ENCODE data around the gene FAM193A.
"Not testable (repeated sequence)": the region's sequence is repeated elsewhere in the genome, so short reads cannot be mapped to it uniquely, and the experiment has no call there.

FAM193A gene

DNA sequence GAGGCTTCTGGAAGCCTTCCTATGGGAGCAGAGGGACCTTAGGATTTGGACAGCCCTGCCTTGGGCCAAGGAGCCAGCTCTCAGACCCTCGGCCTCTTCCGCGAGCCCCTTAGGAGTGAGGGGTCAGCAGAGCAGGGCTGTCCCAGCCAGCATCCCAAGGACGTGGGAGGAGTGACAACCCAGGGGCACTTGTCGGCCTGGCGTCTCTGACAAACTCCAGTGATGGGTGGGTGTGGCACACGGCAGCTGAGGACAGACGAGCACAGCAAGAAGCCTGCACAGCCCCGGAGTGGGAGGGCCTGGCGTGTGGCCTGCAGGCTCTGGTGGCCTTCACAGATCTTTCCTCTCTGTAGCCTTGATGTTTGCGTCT, 231.2 kb downstream of the FAM193A start:
- no peak for DNase-seq

DNA sequence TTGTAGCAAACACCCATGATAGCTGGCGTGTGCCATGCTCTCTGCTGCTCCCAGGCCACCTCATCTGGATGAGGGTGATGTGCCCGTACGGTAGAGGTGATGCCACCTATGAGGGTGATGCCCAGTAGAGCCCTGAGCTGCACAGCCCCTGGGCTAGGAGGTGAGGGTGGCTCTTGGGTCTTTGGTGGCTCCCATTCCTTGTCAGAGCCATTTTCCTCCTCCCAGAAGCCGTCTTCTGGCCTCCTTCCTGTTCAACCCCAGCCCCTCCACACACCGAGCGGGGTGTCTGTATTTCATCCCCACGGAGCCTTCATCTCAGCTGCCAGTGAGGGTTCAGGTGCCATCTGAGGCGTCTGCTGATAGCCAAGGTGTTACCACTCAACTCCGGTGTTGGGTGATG, 231.7 kb downstream of the FAM193A start:
- DNase-seq: no peak

DNA sequence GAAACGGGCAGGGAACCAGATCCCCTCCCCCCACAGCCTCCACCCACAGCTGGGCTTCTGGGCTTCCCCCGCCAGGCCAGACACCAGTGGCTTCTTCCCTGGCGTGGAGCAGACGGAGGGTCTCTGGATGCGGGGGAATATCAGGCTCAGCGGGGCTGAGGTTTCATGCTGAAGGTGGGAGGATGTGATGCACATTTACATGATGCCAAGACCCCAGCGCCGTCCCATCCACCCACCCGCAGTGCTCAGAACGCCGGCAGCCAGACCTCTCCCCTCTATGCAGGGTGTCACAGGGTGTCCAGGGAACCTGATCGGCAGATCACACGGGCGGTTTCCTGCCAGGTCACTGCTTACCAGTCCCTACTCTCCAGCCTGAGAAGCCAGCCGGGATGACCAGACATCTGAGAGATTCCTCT, 232.5 kb downstream of the FAM193A start:
- DNase-seq: no peak

DNA sequence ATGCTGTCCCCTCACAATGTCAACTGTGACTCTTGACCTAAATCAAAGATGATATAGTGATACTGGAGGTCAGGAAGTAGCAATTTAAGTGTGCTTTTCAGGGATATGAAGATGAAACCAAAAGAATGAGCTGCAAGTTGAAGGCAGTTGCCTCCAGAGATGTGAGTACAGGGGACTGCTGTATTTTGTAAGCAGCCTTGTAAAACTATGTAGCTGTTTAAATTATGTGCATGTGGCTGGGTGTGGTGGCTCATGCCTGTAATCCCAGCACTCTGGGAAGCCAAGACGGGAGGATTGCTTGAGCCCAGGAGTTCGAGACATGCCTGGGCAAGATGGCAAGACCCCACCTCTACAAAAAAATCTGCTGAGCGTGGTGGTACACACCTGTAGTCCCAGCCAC, 234.8 kb downstream of the FAM193A start:
- DNase-seq: no peak

DNA sequence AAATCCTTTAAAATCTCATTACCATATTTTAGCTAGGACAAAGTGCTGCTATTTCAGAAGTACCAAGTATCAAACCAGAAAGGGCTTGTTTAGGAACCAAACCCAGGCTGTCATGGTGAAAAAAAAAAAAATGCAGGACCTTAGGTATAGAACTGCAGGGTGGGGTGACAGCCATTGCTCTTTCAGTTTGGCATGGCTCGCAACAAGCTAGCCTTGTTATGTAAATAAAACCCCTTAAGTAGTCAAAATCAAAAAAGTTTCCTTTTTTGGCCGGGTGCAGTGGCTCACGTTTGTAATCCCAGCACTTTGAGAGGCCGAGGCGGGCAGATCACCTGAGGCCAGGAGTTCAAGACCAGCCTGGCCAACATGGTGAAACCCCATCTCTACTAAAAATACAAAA, 244.2 kb downstream of the FAM193A start:
- not testable (repeated sequence) for DNase-seq

DNA sequence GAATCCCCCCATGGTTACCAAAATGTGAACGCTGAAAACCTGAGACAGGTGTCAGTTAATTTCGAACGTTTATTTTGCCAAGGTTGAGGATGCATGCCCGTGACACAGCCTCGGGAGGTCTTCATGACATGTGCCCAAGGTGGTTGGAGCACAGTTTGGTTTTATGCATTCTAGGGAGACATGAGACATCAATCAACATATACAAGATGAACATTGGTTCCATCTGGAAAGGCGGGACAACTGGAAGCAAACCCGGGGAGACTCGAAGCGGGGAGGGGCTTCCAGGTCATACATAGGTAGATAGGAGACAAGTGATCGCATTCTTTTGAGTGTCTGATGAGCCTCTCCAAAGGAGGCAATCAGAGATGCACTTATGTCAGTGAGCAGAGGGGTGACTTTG, 245.5 kb downstream of the FAM193A start:
- DNase-seq: no peak

Measured in anterior cingulate cortex (tissue), 58 donors.